HUES48 (cell line): Measurements from ENCODE around the gene LYVE1.

Experiments used
- H3K27ac ChIP-seq: one replicate; pipeline ENCODE4 v1.7.0; 2013; ENCODE audit warnings: low read depth, low read length, inconsistent platforms
- H3K27me3 ChIP-seq: 2 replicates; pipeline ENCODE4 v1.6.1; 2013; ENCODE audit warnings: mild to moderate bottlenecking, low read length; ENCODE audit not compliant: control insufficient read depth, insufficient read depth
- H3K36me3 ChIP-seq: 2 replicates; pipeline ENCODE4 v1.6.1; 2013; ENCODE audit warnings: low read length; ENCODE audit not compliant: control insufficient read depth, insufficient read depth
- H3K4me1 ChIP-seq: 2 replicates; pipeline ENCODE4 v1.6.1; 2013; ENCODE audit warnings: mild to moderate bottlenecking, low read length; ENCODE audit not compliant: control insufficient read depth, insufficient read depth
- H3K4me3 ChIP-seq: 2 replicates; pipeline ENCODE4 v1.5.1; 2013; ENCODE audit warnings: mild to moderate bottlenecking, low read depth, low read length
- H3K9ac ChIP-seq: 2 replicates; pipeline ENCODE4 v1.6.1; 2013; ENCODE audit warnings: mild to moderate bottlenecking, low read depth, low read length, moderate library complexity
- H3K9me3 ChIP-seq: 2 replicates; pipeline ENCODE4 v1.6.1; 2013; ENCODE audit warnings: low read length; ENCODE audit not compliant: control insufficient read depth, insufficient read depth

LYVE1 gene

GRCh38 chr11:10556590-10556989 lies 11.9 kb downstream of the LYVE1 start:
- no peak overlapping the region for H3K9ac ChIP-seq
- peaks cover 5% of the 10 kb centered on the region; the same call in 1 of the 2 replicates for H3K4me1 ChIP-seq
- no peak overlapping the region for H3K27ac ChIP-seq
- no peaks in the 10 kb centered on the region for H3K9me3 ChIP-seq
- no peaks in the 10 kb centered on the region for H3K36me3 ChIP-seq
- no peaks in the 10 kb centered on the region for H3K27me3 ChIP-seq
- no peak overlapping the region for H3K4me3 ChIP-seq

GRCh38 chr11:10551845-10552352 lies 16.6 kb downstream of the LYVE1 start:
- H3K4me3 ChIP-seq, result no peak overlapping the region
- H3K27ac ChIP-seq, result no peak overlapping the region
- H3K4me1 ChIP-seq, result peaks cover 5% of the 10 kb centered on the region; the same call in 1 of the 2 replicates
- H3K36me3 ChIP-seq, result no peaks in the 10 kb centered on the region
- no peaks in the 10 kb centered on the region for H3K9me3 ChIP-seq
- no peaks in the 10 kb centered on the region for H3K27me3 ChIP-seq
- H3K9ac ChIP-seq, result no peak overlapping the region

GRCh38 chr11:10551290-10551592 lies 17.2 kb downstream of the LYVE1 start:
- H3K4me3 ChIP-seq, result no peak overlapping the region

GRCh38 chr11:10550503-10551289 lies 17.8 kb downstream of the LYVE1 start:
- no peaks in the 10 kb centered on the region; the same call in 1 of the 2 replicates for H3K4me1 ChIP-seq
- no peak overlapping the region for H3K27ac ChIP-seq
- H3K4me3 ChIP-seq, result no peak overlapping the region
- no peaks in the 10 kb centered on the region for H3K27me3 ChIP-seq
- no peaks in the 10 kb centered on the region for H3K36me3 ChIP-seq
- H3K9me3 ChIP-seq, result no peaks in the 10 kb centered on the region
- H3K9ac ChIP-seq, result no peak overlapping the region

More at GRCh38 chr11:10551290-10551592, 17.2 kb downstream of the LYVE1 start:
- Histone ChIP-seq H3K36me3 (no peaks in the 10 kb centered on the region), H3K9ac (no peak overlapping the region), H3K4me1 (peaks cover 3% of the 10 kb centered on the region; the same call in 1 of the 2 replicates), H3K9me3 (no peaks in the 10 kb centered on the region), H3K27me3 (no peaks in the 10 kb centered on the region), H3K27ac (no peak overlapping the region)

- H3K4me3 ChIP-seq, result no peak overlapping the region
- no peaks in the 10 kb centered on the region for H3K36me3 ChIP-seq
- H3K9me3 ChIP-seq, result no peaks in the 10 kb centered on the region
- peaks cover 5% of the 10 kb centered on the region for H3K27me3 ChIP-seq
- H3K27ac ChIP-seq, result no peak overlapping the region
- H3K9ac ChIP-seq, result no peak overlapping the region
- H3K4me1 ChIP-seq, result 0 out of 2 replicates have a peak, but pooled peaks cover 3% of the 10 kb centered on the region
Observed at GRCh38 chr11:10544491-10545465, 23.7 kb downstream of the LYVE1 start.

GRCh38 chr11:10543782-10544181 lies 24.7 kb downstream of the LYVE1 start:
- Histone ChIP-seq H3K9me3 (no peaks in the 10 kb centered on the region), H3K27me3 (peaks cover 7% of the 10 kb centered on the region), H3K4me1 (0 out of 2 replicates have a peak, but pooled peaks cover 3% of the 10 kb centered on the region), H3K27ac (no peak overlapping the region), H3K9ac (no peak overlapping the region), H3K36me3 (no peaks in the 10 kb centered on the region), H3K4me3 (no peak overlapping the region)

GRCh38 chr11:10542776-10543175 lies 25.7 kb downstream of the LYVE1 start:
- H3K27me3 ChIP-seq, result peaks cover 7% of the 10 kb centered on the region
- no peak overlapping the region for H3K27ac ChIP-seq
- H3K9me3 ChIP-seq, result no peaks in the 10 kb centered on the region
- H3K36me3 ChIP-seq, result no peaks in the 10 kb centered on the region
- no peak overlapping the region for H3K9ac ChIP-seq
- 0 out of 2 replicates have a peak, but pooled peaks cover 3% of the 10 kb centered on the region for H3K4me1 ChIP-seq
- H3K4me3 ChIP-seq, result no peak overlapping the region

GRCh38 chr11:10541561-10541930 lies 26.9 kb downstream of the LYVE1 start:
- Histone ChIP-seq H3K9me3 (no peaks in the 10 kb centered on the region), H3K27ac (no peak overlapping the region), H3K27me3 (peaks cover 7% of the 10 kb centered on the region), H3K36me3 (no peaks in the 10 kb centered on the region), H3K4me3 (peak overlapping the region; percentile 95), H3K4me1 (0 out of 2 replicates have a peak, but pooled peaks cover 3% of the 10 kb centered on the region), H3K9ac (no peak overlapping the region)

- peak within 1 kb of the TSS; percentile 87 for H3K27ac ChIP-seq
- H3K4me3 ChIP-seq, result peak within 1 kb of the TSS; percentile 95
- peaks cover 7% of the 10 kb centered on the region for H3K27me3 ChIP-seq
- H3K4me1 ChIP-seq, result 0 out of 2 replicates have a peak, but pooled peaks cover 3% of the 10 kb centered on the region
- H3K36me3 ChIP-seq, result no peaks in the 10 kb centered on the region
- peak within 1 kb of the TSS; percentile 80 for H3K9ac ChIP-seq
- H3K9me3 ChIP-seq, result no peaks in the 10 kb centered on the region
Observed at GRCh38 chr11:10540915-10541560, 27.4 kb downstream of the LYVE1 start, which contains the start of gene RNF141. RNF141 (minus strand) TSS chr11:10541187; CDS start chr11:10534158, 7,029 bp downstream.

- Histone ChIP-seq H3K9me3 (no peaks in the 10 kb centered on the region), H3K4me3 (peak overlapping the region; percentile 95), H3K27me3 (peaks cover 7% of the 10 kb centered on the region), H3K27ac (peak overlapping the region; percentile 87), H3K4me1 (0 out of 2 replicates have a peak, but pooled peaks cover 3% of the 10 kb centered on the region), H3K36me3 (no peaks in the 10 kb centered on the region), H3K9ac (peak overlapping the region; percentile 80)
Observed at GRCh38 chr11:10540546-10540914, 27.9 kb downstream of the LYVE1 start.
